Suprapubic skin (tissue), 4 donors: ENCODE data around the gene ITPRIPL2. TPM values are rescaled to one million over a fixed set of nuclear protein-coding genes. Genes with fewer than 3 reads are reported as not detected.

Experiments
- DNase-seq, 2 donors: peaks; one replicate each; pipeline ENCODE4 v3.0.0-alpha.2; 2019; ENCODE audit warnings: low spot score in 2 of 2
- H3K27ac ChIP-seq: fragments of 200-600 bp; sonication (generic); one replicate; pipeline ENCODE4 v1.5.1; 2019
- H3K27me3 ChIP-seq: fragments of 200-600 bp; sonication (generic); one replicate; pipeline ENCODE4 v1.5.1; 2019
- H3K36me3 ChIP-seq: fragments of 200-600 bp; sonication (generic); one replicate; pipeline ENCODE4 v1.5.1; 2019
- H3K4me1 ChIP-seq: fragments of 200-600 bp; sonication (generic); one replicate; pipeline ENCODE4 v1.5.1; 2019
- H3K4me3 ChIP-seq: fragments of 200-600 bp; sonication (generic); one replicate; pipeline ENCODE4 v1.5.1; 2019; ENCODE audit warnings: mild to moderate bottlenecking
- H3K9me3 ChIP-seq: fragments of 200-600 bp; sonication (generic); one replicate; pipeline ENCODE4 v1.5.1; 2019
- CTCF ChIP-seq, 2 donors: fragments of 200-600 bp in 1 of 2; fragments of 450-650 bp in 1 of 2; sonication (generic) in 1 of 2; IDR thresholded peaks; one replicate each; pipeline ENCODE4 v1.5.1; 2016 to 2019; ENCODE audit warnings: antibody characterized with exemption in 2 of 2, mild to moderate bottlenecking in 1 of 2, moderate library complexity in 1 of 2
- EP300 ChIP-seq: sonication (generic); formaldehyde crosslinking; IDR thresholded peaks from one replicate; pipeline ENCODE4 v1.6.1; 2017; ENCODE audit warnings: antibody characterized with exemption
- POLR2A ChIP-seq, 2 donors: fragments of 450-650 bp; IDR thresholded peaks; one replicate each; pipeline ENCODE4 v1.6.1; 2017; ENCODE audit warnings: antibody characterized with exemption in 2 of 2, mild to moderate bottlenecking in 2 of 2, moderate library complexity in 2 of 2
- POLR2AphosphoS5 ChIP-seq, 3 donors: sonication (generic); formaldehyde crosslinking; IDR thresholded peaks; one replicate each; pipeline ENCODE4 v1.6.1; 2017; ENCODE audit warnings: antibody characterized with exemption in 3 of 3
- WGBS: methylation state at CpG from one replicate; pipeline ENCODE4 v1.1.5; 2018; 5-methylcytosine and 5-hydroxymethylcytosine counted together
- total RNA-seq, 4 donors: library from RNA; depleted of rRNA; stranded (reverse); fragments of >200 nt; gene quantifications; one replicate each; pipeline ENCODE4 v1.1.0, GENCODE V29; 2016

The ITPRIPL2 gene
- total RNA-seq, 4 donors from 2014 or later: 39.0 to 91.9 (median 69.6) TPM

GRCh38 chr16:19143599-19143956, 29.8 kb downstream of the ITPRIPL2 start:
- DNase-seq: no peak
- H3K36me3 ChIP-seq: no peaks in the 10 kb centered on the region
- 48% methylated on average over 9 of the region's 9 CpGs for WGBS
- no peaks in the 10 kb centered on the region for H3K27me3 ChIP-seq
- peak overlapping the region; percentile 49 for H3K27ac ChIP-seq
- H3K4me1 ChIP-seq: peaks cover 52% of the 10 kb centered on the region
- no peaks in the 10 kb centered on the region for H3K9me3 ChIP-seq
- H3K4me3 ChIP-seq: no peak overlapping the region
- TF ChIP-seq POLR2A (IDR thresholded peaks at IDR 0.05): no peak
- no peak for TF ChIP-seq POLR2AphosphoS5 (IDR thresholded peaks at IDR 0.05)
- no peak for TF ChIP-seq EP300
- TF ChIP-seq CTCF (IDR thresholded peaks at IDR 0.05): no peak

- H3K36me3 ChIP-seq: no peaks in the 10 kb centered on the region
- no peak overlapping the region for H3K27ac ChIP-seq
- H3K27me3 ChIP-seq: no peaks in the 10 kb centered on the region
- TF ChIP-seq EP300 (no peak), POLR2A (IDR thresholded peaks at IDR 0.05) (no peak), CTCF (IDR thresholded peaks at IDR 0.05) (no peak), POLR2AphosphoS5 (IDR thresholded peaks at IDR 0.05) (no peak)
- WGBS: 74% methylated on average over 3 of the region's 3 CpGs
- H3K4me3 ChIP-seq: no peak overlapping the region
- no peaks in the 10 kb centered on the region for H3K9me3 ChIP-seq
- peaks cover 38% of the 10 kb centered on the region for H3K4me1 ChIP-seq
- no peak for DNase-seq
Observed at GRCh38 chr16:19145010-19145409, 31.2 kb downstream of the ITPRIPL2 start.

- Histone ChIP-seq H3K27ac (no peak overlapping the region), H3K9me3 (no peaks in the 10 kb centered on the region), H3K4me3 (no peak overlapping the region), H3K4me1 (peaks cover 24% of the 10 kb centered on the region), H3K36me3 (no peaks in the 10 kb centered on the region), H3K27me3 (no peaks in the 10 kb centered on the region)
- no peak for DNase-seq
- 43% methylated on average over 4 of the region's 4 CpGs for WGBS
- TF ChIP-seq EP300 (no peak), POLR2AphosphoS5 (IDR thresholded peaks at IDR 0.05) (no peak), CTCF (IDR thresholded peaks at IDR 0.05) (no peak), POLR2A (IDR thresholded peaks at IDR 0.05) (no peak)
Observed at GRCh38 chr16:19147126-19147525, 33.4 kb downstream of the ITPRIPL2 start.

- TF ChIP-seq POLR2A (IDR thresholded peaks at IDR 0.05): no peak
- no peak for TF ChIP-seq CTCF (IDR thresholded peaks at IDR 0.05)
- TF ChIP-seq POLR2AphosphoS5 (IDR thresholded peaks at IDR 0.05): no peak
- TF ChIP-seq EP300: no peak
- Histone ChIP-seq H3K9me3 (no peaks in the 10 kb centered on the region), H3K27me3 (no peaks in the 10 kb centered on the region), H3K4me1 (peaks cover 20% of the 10 kb centered on the region), H3K36me3 (no peaks in the 10 kb centered on the region), H3K27ac (no peak overlapping the region), H3K4me3 (no peak overlapping the region)
- DNase-seq: no peak
- 96% methylated on average over 4 of the region's 4 CpGs for WGBS
Observed at GRCh38 chr16:19147627-19148026, 33.9 kb downstream of the ITPRIPL2 start.

GRCh38 chr16:19148189-19148588, 34.4 kb downstream of the ITPRIPL2 start:
- Histone ChIP-seq H3K4me3 (no peak overlapping the region), H3K36me3 (no peaks in the 10 kb centered on the region), H3K27ac (no peak overlapping the region), H3K27me3 (no peaks in the 10 kb centered on the region), H3K9me3 (no peaks in the 10 kb centered on the region), H3K4me1 (peaks cover 15% of the 10 kb centered on the region)
- no peak for DNase-seq
- WGBS: 97% methylated on average over 5 of the region's 5 CpGs
- TF ChIP-seq POLR2AphosphoS5 (IDR thresholded peaks at IDR 0.05): no peak
- TF ChIP-seq EP300: no peak
- TF ChIP-seq POLR2A (IDR thresholded peaks at IDR 0.05): no peak
- no peak for TF ChIP-seq CTCF (IDR thresholded peaks at IDR 0.05)
